SKM-1 (cell line): ENCODE results near the gene RASD1.
"Not testable (repeated sequence)": the region's sequence is repeated elsewhere in the genome, so short reads cannot be mapped to it uniquely, and the experiment has no call there.

Experiments used
- DNase-seq: peaks from one replicate; lab custom pipeline; 2025; ENCODE audit not compliant: unreplicated experiment; lab: John Stamatoyannopoulos, UW

The RASD1 gene

GRCh38 chr17:17479209-17479608 lies 17.0 kb downstream of the RASD1 start:
- DNase-seq = no peak

DNA sequence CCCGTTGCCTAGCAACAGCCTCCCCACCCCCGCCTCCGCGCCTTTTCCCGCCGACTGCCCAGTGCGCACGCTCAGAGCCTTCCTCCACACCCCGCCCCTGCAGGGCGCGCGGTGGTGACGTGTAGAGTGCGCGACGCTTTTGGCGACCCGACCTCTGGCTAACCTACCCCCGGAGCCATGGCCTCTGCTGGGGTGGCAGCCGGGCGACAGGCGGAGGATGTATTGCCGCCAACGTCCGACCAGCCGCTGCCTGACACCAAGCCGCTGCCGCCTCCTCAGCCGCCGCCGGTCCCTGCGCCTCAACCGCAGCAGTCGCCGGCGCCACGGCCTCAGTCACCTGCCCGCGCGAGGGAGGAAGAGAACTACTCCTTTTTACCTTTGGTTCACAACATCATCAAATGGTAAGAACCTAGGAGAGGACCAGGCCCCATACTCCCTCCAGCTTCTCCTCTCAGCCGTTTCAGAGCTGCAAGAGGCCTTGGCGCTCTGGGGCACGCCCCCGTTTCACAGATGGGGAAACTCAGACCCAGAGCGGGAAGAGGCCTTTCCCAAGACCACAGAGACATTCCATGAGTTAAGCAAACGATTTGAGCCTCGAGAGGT lies 19.2 kb downstream of the RASD1 start, which contains the start of gene MED9:
Gene MED9 (plus strand): TSS at position 136 of the 603 bp plus-strand sequence. CDS start 42 bp downstream, at position 178.
- DNase-seq = peak; percentile 94

GRCh38 chr17:17474341-17474740 lies 21.9 kb downstream of the RASD1 start:
- DNase-seq = no peak

DNA sequence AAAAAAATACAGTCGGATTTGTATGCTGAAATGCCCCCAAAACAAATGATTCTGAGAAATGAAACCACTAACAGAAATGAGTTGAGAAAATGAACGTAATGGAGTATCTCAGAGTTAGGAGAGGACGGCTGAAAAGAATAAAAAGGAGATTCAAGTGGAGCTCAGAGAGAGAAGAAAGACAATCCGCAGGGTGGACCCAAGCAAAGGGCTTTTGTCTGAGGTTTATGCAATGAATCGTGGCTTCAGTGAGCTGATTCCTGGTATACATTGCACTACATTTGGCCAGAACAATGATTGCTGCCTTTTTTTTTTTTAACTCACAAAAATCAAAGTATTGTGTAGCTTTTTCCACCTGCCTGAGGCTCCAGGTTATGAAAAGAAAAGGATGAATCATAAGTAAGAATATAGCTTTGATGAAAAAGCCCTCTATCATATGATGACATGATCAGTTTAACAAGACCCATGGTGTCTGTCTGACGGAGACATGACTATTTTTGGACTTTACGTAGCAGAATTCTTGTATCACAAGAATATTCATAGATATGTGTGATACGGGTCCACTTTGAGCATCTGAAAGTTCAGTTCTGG lies 23.8 kb downstream of the RASD1 start:
- no peak for DNase-seq

DNA sequence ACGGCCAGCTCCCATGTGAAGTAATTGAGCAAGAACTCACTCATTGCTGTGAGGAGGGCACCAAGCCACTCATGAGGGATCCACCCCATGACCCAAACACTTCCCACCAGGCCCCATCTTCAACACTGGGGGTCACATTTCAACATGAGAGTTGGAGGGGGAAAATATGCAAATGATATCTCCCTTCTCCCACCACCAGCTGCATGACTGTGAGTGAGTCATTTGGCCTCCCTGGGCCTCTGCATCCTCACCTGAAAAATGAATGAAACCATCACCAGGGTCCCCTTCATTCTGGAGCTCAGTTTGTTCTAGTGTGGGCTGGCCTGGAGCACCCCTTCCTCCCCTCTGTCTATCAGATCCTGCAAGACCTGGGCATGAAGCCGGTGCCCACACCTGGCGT lies 26.2 kb downstream of the RASD1 start:
- DNase-seq = no peak

GRCh38 chr17:17469358-17469757 lies 26.8 kb downstream of the RASD1 start:
- no peak for DNase-seq

GRCh38 chr17:17468217-17469010 lies 27.8 kb downstream of the RASD1 start:
- no peak for DNase-seq

DNA sequence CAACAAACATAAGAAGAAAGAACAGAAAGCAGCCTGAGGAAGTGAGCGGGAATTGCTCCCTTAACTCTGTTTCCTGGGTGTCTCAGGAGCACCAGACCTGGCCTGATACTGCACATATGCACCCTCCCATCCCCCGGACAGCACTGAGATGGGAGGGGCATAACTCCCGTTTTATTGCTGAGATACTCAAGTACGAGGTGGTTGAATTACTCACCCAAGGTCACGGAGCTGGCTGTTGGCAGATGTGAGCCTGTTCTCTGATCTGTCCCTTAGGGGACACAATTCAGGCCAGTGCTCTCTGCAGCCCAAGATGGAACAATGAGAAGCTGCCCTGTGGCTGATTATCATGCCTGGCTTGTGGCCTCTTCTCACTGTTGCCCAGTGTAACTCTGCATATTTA lies 28.5 kb downstream of the RASD1 start:
- DNase-seq = no peak

DNA sequence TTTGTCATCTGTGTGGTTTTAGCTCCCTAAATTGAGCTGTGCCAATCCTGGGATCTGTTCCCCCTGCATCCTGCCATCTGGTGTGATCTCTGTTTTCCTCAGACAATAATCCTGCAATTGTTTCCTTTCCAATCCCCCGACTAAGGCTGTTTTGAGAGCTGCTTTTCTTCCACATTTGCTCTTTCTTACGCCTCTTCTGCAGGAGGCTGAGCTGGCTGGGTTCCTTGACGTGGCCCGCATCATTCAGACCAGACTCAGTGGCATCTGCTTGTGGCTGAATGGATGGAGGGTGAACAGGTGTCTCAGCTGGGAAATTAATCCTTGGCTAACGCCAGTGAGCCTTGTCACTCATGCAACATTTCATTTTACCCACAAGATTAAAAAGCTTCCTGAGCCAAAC lies 29.2 kb downstream of the RASD1 start:
- no peak for DNase-seq

DNA sequence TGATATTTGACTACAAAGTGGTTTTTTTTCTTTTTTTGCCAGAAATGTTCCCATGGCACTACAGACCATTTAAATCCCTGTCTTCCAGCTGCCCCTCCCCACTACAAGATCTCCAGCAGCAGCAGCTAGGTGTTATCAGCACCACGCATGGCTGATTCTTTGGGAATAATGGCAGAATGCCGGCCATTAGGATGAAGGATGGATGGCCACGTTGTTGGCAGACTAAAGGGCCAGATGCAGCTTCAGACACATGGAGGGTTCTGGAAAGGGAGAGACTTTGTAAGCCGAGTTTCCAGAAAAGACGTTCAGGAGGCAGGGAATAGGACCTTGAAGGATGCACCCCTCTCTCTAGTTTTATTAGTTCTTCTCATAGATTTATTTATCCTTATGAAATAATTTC lies 29.7 kb downstream of the RASD1 start:
- DNase-seq = no peak

DNA sequence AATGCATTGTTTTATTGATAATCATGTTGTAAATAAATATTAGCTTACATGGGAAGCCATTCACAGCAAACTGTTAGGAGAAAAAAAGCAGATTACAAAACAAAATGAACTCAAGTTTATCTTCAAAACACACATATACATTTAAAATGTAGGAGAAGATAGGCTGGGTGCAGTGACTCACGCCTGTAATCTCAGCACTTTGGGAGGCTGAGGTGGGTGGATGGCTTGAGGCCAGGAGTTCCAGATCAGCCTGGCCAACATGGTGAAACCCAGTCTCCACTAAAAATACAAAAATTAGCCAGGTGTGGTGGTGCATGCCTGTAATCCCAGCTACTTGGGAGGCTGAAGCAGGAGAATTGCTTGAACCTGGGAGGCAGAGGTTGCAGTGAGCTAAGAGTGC lies 30.3 kb downstream of the RASD1 start:
- DNase-seq = not testable (repeated sequence)

- DNase-seq = no peak
Observed at GRCh38 chr17:17463821-17464220, 32.4 kb downstream of the RASD1 start.

- DNase-seq = no peak
Observed at GRCh38 chr17:17462048-17462824, 34.0 kb downstream of the RASD1 start.

GRCh38 chr17:17460038-17460437 lies 36.2 kb downstream of the RASD1 start:
- no peak for DNase-seq

- no peak for DNase-seq
Observed at GRCh38 chr17:17457680-17458079, 38.5 kb downstream of the RASD1 start.

DNA sequence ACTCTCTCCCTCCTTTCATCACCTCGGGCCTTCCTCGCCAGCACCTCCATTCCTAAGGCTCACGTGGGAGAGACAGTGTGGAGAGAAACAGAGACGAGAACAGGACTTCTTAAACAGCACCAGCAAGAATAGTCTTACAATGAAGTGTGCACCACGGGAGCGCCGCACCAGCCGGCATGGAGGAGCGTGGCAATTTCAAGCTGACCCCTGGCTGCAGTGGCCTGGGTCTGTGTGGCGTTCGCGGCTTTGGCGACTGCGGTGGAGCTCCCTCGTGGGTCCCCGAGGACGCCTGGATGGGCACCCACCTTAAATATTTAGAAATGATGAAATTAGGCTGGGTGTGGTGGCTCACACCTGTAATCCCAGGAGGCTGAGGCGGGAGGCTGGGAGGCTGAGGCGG lies 39.9 kb downstream of the RASD1 start:
- DNase-seq = no peak

GRCh38 chr17:17455173-17455572 lies 41.0 kb downstream of the RASD1 start:
- no peak for DNase-seq

DNA sequence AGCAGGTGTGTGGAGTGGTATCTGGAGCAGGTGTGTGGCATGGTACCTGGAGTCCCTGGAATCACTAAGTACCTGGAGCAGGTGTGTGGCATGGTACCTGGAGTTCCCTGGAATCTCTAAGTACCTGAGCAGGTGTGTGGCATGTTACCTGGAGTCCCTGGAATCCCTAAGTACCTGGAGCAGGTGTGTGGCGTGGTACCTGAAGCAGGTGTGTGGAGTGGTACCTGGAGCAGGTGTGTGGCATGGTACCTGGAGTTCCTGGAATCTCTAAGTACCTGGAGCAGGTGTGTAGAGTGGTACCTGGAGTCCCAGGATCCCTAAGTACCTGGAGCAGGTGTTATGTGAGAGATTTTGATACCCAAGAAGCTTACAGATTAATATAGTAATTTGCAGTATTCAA lies 41.5 kb downstream of the RASD1 start:
- DNase-seq = not testable (repeated sequence)

DNA sequence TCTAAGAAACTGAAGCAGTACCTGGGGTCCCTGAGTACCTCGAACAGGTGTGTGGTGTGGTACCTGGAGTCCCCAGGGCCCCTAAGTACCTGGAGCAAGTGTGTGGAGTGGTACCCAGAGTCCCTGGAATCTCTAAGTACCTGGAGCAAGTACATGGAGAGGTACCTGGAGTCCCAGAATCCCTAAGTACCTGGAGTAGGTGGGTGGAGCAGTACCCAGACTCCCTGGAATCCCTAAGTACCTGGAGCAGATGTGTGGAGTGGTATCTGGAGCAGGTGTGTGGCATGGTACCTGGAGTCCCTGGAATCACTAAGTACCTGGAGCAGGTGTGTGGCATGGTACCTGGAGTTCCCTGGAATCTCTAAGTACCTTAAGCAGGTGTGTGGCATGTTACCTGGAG lies 41.9 kb downstream of the RASD1 start:
- DNase-seq = no peak

DNA sequence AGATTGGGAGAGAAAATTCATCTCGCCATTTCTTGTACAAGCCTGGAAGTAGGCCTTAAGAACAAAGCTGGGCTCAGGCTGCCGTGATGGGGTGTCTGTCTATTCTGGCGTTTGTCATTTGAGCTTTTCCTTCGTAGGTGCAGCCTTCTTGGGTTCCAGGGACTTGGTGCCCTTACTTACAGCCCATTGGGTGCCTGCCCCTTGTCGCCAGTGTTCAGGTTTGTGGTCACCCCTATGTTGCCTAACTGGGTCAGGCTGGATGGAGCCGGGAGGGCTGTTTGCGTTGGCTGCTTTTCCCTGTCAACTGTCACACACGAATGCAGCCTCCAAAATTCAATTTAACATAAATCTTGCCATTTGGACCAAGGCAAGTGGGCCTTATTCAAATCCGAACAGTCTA lies 43.1 kb downstream of the RASD1 start:
- DNase-seq = no peak

DNA sequence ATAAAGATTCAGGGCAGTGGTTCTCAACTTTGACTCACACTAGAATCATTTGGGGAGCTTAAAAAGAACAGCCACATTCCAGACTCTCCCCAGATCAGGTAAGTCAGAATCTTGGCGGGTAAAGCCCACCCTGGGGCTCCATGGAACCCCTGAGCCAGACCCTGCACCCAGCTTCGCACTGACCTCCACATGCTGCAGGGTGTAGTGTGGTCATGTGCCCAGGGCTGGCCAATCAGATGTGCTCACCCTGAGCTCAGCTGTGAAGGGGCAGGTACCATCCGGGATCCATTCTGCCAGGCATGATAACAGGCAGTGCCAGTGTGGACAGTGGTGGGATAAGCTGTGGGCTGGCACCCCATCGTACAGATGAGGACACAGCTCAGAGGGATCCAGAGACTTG lies 47.5 kb downstream of the RASD1 start:
- DNase-seq = no peak

DNA sequence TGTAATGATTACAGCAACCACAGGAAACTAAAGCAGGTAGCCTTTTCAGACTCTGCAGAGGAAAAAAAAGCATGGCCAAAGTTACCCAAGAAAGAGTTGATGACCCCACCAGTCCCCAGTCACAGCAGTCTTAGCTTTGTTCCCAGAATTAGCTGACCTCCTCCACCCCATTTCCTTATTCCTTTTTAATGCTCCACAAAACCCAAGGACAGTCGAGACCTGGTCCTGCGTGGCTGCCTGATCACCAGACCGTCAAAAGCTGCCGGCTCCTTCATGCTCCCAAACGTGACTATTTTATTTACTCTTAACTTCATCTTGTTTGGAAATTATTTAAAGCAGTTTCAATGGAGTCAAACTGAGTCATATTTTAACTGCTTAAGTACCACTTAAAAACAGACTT lies 48.1 kb downstream of the RASD1 start:
- DNase-seq = no peak
